Breast epithelium (tissue), 4 donors: ENCODE results near the gene FBXW8. TPM values are rescaled to one million over a fixed set of nuclear protein-coding genes. Genes with fewer than 3 reads are reported as not detected.

Source experiments
- DNase-seq, 2 donors: peaks; one replicate each; pipeline ENCODE4 v3.0.0-alpha.2; 2019; ENCODE audit warnings: low spot score in 2 of 2
- H3K27ac ChIP-seq, 2 donors: fragments of 200-600 bp; sonication (generic) in 1 of 2; one replicate each; pipeline ENCODE4 v1.5.1; 2016 to 2019; ENCODE audit warnings: mild to moderate bottlenecking in 1 of 2
- H3K27me3 ChIP-seq, 2 donors: fragments of 200-600 bp; sonication (generic) in 1 of 2; one replicate each; pipeline versions ENCODE4 v1.5.1 to v1.6.0; 2017 to 2019; ENCODE audit warnings: control low read depth in 1 of 2, mild to moderate bottlenecking in 1 of 2
- H3K36me3 ChIP-seq: fragments of 200-600 bp; one replicate; pipeline ENCODE4 v1.5.1; 2019
- H3K4me1 ChIP-seq, 2 donors: fragments of 200-600 bp; sonication (generic); one replicate each; pipeline ENCODE4 v1.5.1; 2016 to 2019; ENCODE audit warnings: control low read depth in 1 of 2
- H3K4me3 ChIP-seq, 3 donors: fragments of 200-600 bp; sonication (generic); 1 replicate in 2 of 3; 2 replicates in 1 of 3; pipeline ENCODE4 v1.5.1; 2016 to 2019; ENCODE audit warnings: mild to moderate bottlenecking in 3 of 3, moderate library complexity in 2 of 3
- H3K9me3 ChIP-seq, 2 donors: fragments of 200-600 bp; sonication (generic) in 1 of 2; one replicate each; pipeline ENCODE4 v1.5.1; 2016 to 2019; ENCODE audit warnings: control low read depth in 1 of 2
- POLR2A ChIP-seq: fragments of 450-650 bp; IDR thresholded peaks from one replicate; pipeline ENCODE4 v1.6.1; 2016; ENCODE audit warnings: antibody characterized with exemption, mild to moderate bottlenecking, moderate library complexity
- POLR2AphosphoS5 ChIP-seq, 3 donors: sonication (generic); formaldehyde crosslinking; IDR thresholded peaks; one replicate each; pipeline ENCODE4 v1.6.1; 2017; ENCODE audit warnings: antibody characterized with exemption in 3 of 3
- intact Hi-C: fragments of 100-400 bp; cut with DNase I; formaldehyde crosslinking; loops from one replicate; pipeline ENCODE4 v1.15.1; 2023; ENCODE audit warnings: low total_unique reads
- total RNA-seq, 3 donors: library from RNA; depleted of rRNA; stranded (reverse); fragments of >200 nt; gene quantifications; one replicate each; pipeline ENCODE4 v1.1.0, GENCODE V29; 2016
- TF ChIP-seq, protein P1 (sequence below), 3 donors: fragments of 450-650 bp; IDR thresholded peaks; one replicate each; pipeline ENCODE4 v1.5.1; 2016 to 2017; ENCODE audit warnings: antibody characterized with exemption in 3 of 3, mild to moderate bottlenecking in 3 of 3, moderate library complexity in 3 of 3

The FBXW8 gene
- total RNA-seq, 3 donors from 2014 or later, result 14.9 to 22.3 (median 16.4) TPM

- H3K4me1 ChIP-seq, result peaks cover 0 to 4% of the 10 kb centered on the region in 2 donors
- no peaks in the 10 kb centered on the region for H3K27me3 ChIP-seq
- H3K4me3 ChIP-seq, result no peak overlapping the region
- no peaks in the 10 kb centered on the region for H3K36me3 ChIP-seq
- intact Hi-C loops, result no loop called here
- TF ChIP-seq POLR2A (no peak), POLR2AphosphoS5 (IDR thresholded peaks at IDR 0.05) (no peak)
- TF ChIP-seq, protein P1, sequence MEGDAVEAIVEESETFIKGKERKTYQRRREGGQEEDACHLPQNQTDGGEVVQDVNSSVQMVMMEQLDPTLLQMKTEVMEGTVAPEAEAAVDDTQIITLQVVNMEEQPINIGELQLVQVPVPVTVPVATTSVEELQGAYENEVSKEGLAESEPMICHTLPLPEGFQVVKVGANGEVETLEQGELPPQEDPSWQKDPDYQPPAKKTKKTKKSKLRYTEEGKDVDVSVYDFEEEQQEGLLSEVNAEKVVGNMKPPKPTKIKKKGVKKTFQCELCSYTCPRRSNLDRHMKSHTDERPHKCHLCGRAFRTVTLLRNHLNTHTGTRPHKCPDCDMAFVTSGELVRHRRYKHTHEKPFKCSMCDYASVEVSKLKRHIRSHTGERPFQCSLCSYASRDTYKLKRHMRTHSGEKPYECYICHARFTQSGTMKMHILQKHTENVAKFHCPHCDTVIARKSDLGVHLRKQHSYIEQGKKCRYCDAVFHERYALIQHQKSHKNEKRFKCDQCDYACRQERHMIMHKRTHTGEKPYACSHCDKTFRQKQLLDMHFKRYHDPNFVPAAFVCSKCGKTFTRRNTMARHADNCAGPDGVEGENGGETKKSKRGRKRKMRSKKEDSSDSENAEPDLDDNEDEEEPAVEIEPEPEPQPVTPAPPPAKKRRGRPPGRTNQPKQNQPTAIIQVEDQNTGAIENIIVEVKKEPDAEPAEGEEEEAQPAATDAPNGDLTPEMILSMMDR (IDR thresholded peaks at IDR 0.05), result no peak
- no peaks in the 10 kb centered on the region for H3K9me3 ChIP-seq
- no peak for DNase-seq
- H3K27ac ChIP-seq, result no peak overlapping the region
These were observed 119.6 kb downstream of the FBXW8 start for GRCh38 chr12:117030187-117030900.

- no peaks in the 10 kb centered on the region for H3K27me3 ChIP-seq
- no peaks in the 10 kb centered on the region for H3K36me3 ChIP-seq
- TF ChIP-seq POLR2AphosphoS5 (IDR thresholded peaks at IDR 0.05), result no peak
- TF ChIP-seq POLR2A, result no peak
- TF ChIP-seq, protein P1 (IDR thresholded peaks at IDR 0.05), result no peak
- H3K9me3 ChIP-seq, result no peaks in the 10 kb centered on the region
- intact Hi-C loops, result no loop called here
- H3K27ac ChIP-seq, result no peak overlapping the region
- H3K4me3 ChIP-seq, result no peak overlapping the region
- no peaks in the 10 kb centered on the region for H3K4me1 ChIP-seq
- DNase-seq, result no peak
These were observed 121.3 kb downstream of the FBXW8 start for GRCh38 chr12:117031843-117032592.

- intact Hi-C loops, result no loop called here
- H3K9me3 ChIP-seq, result no peaks in the 10 kb centered on the region
- TF ChIP-seq, protein P1 (IDR thresholded peaks at IDR 0.05), result no peak
- TF ChIP-seq POLR2AphosphoS5 (IDR thresholded peaks at IDR 0.05) (no peak), POLR2A (no peak)
- peak in 1 of 2 donors; percentile 55 for DNase-seq
- no peaks in the 10 kb centered on the region for H3K27me3 ChIP-seq
- no peaks in the 10 kb centered on the region for H3K36me3 ChIP-seq
- no peaks in the 10 kb centered on the region for H3K4me1 ChIP-seq
- peak overlapping the region in 1 of 2 donors; percentile 21 for H3K27ac ChIP-seq
- H3K4me3 ChIP-seq, result no peak overlapping the region
These were observed 122.0 kb downstream of the FBXW8 start for GRCh38 chr12:117032593-117033381.

DNA sequence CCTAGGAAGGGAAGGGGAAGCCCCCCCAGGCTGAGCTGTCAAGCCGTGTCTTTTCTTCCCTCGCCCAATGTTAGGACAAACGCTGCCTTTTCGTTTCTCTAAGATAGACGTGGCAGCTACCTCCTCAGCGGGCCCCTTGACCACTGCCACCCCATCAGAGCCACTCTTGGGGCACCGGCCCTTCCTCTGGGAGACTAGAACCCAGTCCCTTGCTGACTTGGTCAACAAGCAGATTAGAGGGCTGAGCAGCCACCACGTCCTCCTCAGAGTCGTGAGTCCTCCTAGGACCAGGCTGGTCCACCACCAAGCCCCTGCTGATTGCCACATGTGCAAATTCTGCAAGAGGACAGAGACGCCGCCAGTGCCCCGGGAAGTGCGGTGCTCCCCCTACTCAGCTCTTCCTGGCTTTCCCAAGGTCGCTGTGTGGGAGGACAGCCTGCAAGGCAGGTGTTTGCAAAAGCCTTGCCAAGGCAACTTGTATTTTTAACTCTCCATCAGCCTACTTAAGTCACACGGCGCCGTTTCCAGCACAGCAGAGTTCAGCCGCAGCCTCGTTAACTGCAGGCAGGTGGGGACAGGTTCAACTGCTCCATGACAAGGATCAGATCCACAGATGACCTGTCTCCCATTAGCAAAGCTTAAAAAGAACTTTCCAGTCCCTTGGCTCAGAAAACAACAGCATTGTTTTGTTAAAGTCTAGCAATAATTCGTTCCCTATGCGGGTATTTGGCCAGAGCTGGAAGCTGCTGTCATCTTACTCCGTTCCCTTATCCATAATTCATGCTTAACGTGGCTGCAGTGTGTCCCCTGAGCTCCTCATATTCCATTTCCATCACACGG, 122.9 kb downstream of the FBXW8 start:
- no peak for DNase-seq
- Histone ChIP-seq H3K4me3 (peak overlapping the region in 1 of 3 donors; percentile 4), H3K4me1 (no peaks in the 10 kb centered on the region), H3K27ac (peak overlapping the region in 1 of 2 donors; percentile 21), H3K9me3 (no peaks in the 10 kb centered on the region), H3K27me3 (no peaks in the 10 kb centered on the region), H3K36me3 (no peaks in the 10 kb centered on the region)
- TF ChIP-seq POLR2AphosphoS5 (IDR thresholded peaks at IDR 0.05), result no peak
- TF ChIP-seq, protein P1 (IDR thresholded peaks at IDR 0.05), result no peak
- intact Hi-C loops, result no loop called here
